Stimulated activated CD8-positive, alpha-beta memory T cell treated with anti-CD3 and anti-CD28 coated beads, Interleukin-12 subunit alpha, Interleukin-12 subunit beta, amount 100 ng/mL, for 4 hours (primary cell): Measurements from ENCODE around the gene CLINT1.

ENCODE experiments used
- DNase-seq: peaks from one replicate; pipeline ENCODE4 v3.0.0-alpha.2; 2020; ENCODE audit warnings: low read depth

Gene CLINT1

GRCh38 chr5:157820593-157821252 lies 38.2 kb downstream of the CLINT1 start:
- no peak for DNase-seq

GRCh38 chr5:157819502-157820115 lies 39.3 kb downstream of the CLINT1 start:
- DNase-seq, result no peak

GRCh38 chr5:157818368-157818767 lies 40.6 kb downstream of the CLINT1 start:
- DNase-seq, result no peak

GRCh38 chr5:157817928-157818327 lies 41.0 kb downstream of the CLINT1 start:
- DNase-seq, result no peak

GRCh38 chr5:157817387-157817702 lies 41.6 kb downstream of the CLINT1 start:
- DNase-seq, result no peak

GRCh38 chr5:157816682-157817386 lies 42.1 kb downstream of the CLINT1 start:
- no peak for DNase-seq

- DNase-seq, result no peak
These were observed 46.9 kb downstream of the CLINT1 start for GRCh38 chr5:157812086-157812485.

GRCh38 chr5:157808043-157808442 lies 50.9 kb downstream of the CLINT1 start:
- DNase-seq, result no peak

GRCh38 chr5:157802736-157803135 lies 56.2 kb downstream of the CLINT1 start:
- no peak for DNase-seq

- DNase-seq, result no peak
These were observed 58.8 kb downstream of the CLINT1 start for GRCh38 chr5:157800137-157800536.

GRCh38 chr5:157799578-157799977 lies 59.4 kb downstream of the CLINT1 start:
- DNase-seq, result no peak

GRCh38 chr5:157793301-157793700 lies 65.6 kb downstream of the CLINT1 start:
- DNase-seq, result no peak

- DNase-seq, result no peak
These were observed 73.1 kb downstream of the CLINT1 start for GRCh38 chr5:157785801-157786200.

GRCh38 chr5:157779221-157779620 lies 79.7 kb downstream of the CLINT1 start:
- no peak for DNase-seq

- DNase-seq, result no peak
These were observed 80.7 kb downstream of the CLINT1 start for GRCh38 chr5:157778121-157778805.

GRCh38 chr5:157772127-157772526 lies 86.8 kb downstream of the CLINT1 start:
- no peak for DNase-seq

- DNase-seq, result no peak
These were observed 88.3 kb downstream of the CLINT1 start for GRCh38 chr5:157770665-157771064.

- no peak for DNase-seq
These were observed 91.3 kb downstream of the CLINT1 start for GRCh38 chr5:157767689-157768088.

- DNase-seq, result no peak
These were observed 92.0 kb downstream of the CLINT1 start for GRCh38 chr5:157766902-157767301.

- DNase-seq, result no peak
These were observed 92.5 kb downstream of the CLINT1 start for GRCh38 chr5:157766442-157766841.

- DNase-seq, result no peak
These were observed 94.4 kb downstream of the CLINT1 start for GRCh38 chr5:157764531-157764930.

GRCh38 chr5:157761690-157762621 lies 97.0 kb downstream of the CLINT1 start:
- no peak for DNase-seq
